Measurements from ENCODE around the gene FUT6. TPM values are rescaled to one million over a fixed set of nuclear protein-coding genes. Genes with fewer than 3 reads are reported as not detected.

FUT6 gene
- total RNA-seq, 4 donors from 2014 or later = 90.8 to 329 (median 210) TPM

DNA sequence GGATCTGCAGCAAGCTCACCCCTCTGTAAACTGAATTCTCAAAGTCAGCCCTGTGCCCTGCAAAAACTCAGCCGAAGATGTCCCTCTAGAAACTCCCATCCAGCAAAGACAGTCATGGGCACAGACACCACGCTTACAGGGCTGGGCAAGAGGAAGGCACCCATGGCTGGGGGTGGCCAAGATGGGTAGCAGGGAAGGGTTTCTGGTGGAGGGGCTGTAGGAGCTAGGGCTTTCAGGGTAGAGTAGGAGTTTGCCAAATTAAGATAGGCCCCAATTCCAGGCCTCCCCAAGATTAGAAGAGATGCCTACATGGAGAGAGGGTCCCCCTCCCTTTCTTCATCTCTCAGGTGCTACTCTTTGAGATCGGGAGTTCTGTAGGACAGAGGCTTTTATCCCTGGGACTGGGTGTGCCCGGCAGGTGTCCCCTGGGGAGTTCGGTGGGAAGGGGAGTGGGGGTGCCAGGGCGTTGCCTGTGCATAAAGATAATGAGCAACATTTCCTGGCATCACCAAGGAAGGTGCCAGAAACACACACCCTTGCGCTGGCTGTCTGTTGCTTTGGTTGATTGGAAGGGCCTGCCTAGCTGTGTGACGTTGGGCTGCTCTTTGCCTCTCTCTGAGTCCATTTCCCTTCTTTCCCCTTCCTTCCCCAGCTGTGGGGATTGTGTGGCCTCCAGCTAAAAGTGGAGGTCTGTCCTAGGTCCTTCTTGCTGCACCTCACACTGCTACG is 25.2 kb downstream of the FUT6 start:
- H3K36me3 ChIP-seq = no peaks in the 10 kb centered on the region
- no peak for TF ChIP-seq POLR2A (IDR thresholded peaks at IDR 0.05)
- TF ChIP-seq, protein P1, sequence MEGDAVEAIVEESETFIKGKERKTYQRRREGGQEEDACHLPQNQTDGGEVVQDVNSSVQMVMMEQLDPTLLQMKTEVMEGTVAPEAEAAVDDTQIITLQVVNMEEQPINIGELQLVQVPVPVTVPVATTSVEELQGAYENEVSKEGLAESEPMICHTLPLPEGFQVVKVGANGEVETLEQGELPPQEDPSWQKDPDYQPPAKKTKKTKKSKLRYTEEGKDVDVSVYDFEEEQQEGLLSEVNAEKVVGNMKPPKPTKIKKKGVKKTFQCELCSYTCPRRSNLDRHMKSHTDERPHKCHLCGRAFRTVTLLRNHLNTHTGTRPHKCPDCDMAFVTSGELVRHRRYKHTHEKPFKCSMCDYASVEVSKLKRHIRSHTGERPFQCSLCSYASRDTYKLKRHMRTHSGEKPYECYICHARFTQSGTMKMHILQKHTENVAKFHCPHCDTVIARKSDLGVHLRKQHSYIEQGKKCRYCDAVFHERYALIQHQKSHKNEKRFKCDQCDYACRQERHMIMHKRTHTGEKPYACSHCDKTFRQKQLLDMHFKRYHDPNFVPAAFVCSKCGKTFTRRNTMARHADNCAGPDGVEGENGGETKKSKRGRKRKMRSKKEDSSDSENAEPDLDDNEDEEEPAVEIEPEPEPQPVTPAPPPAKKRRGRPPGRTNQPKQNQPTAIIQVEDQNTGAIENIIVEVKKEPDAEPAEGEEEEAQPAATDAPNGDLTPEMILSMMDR (IDR thresholded peaks at IDR 0.05) = no peak
- H3K4me3 ChIP-seq = no peak overlapping the region
- no peak for DNase-seq
- peaks cover 0 to 7% (median 0%) of the 10 kb centered on the region in 4 donors for H3K4me1 ChIP-seq
- H3K27me3 ChIP-seq = no peaks in the 10 kb centered on the region
- H3K27ac ChIP-seq = no peak overlapping the region
- no peaks in the 10 kb centered on the region for H3K9me3 ChIP-seq

DNA sequence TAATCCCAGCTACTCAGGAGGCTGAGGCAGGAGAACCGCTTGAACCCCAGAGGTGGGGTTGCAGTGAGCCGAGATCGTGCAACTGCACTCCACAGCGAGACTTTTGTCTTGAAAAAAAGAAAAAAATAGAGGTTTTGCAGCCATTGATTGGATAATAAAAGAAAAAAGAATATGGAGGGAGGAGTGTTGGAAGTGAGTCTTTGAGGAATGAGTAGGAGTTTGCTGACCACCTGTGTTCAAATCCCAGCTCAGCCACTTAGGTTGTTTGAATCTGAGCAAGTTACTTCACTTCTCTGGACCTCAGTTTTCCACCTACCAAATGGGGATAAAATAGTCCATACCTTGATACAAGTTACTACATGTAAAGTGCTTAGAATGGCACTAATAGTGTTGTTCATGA is 28.4 kb downstream of the FUT6 start:
- Histone ChIP-seq H3K4me1 (peaks cover 0 to 8% (median 0%) of the 10 kb centered on the region in 4 donors), H3K4me3 (no peak overlapping the region), H3K27me3 (no peaks in the 10 kb centered on the region), H3K27ac (no peak overlapping the region), H3K36me3 (no peaks in the 10 kb centered on the region), H3K9me3 (no peaks in the 10 kb centered on the region)
- no peak for TF ChIP-seq POLR2A (IDR thresholded peaks at IDR 0.05)
- TF ChIP-seq, protein P1 (IDR thresholded peaks at IDR 0.05) = no peak
- DNase-seq = no peak

DNA sequence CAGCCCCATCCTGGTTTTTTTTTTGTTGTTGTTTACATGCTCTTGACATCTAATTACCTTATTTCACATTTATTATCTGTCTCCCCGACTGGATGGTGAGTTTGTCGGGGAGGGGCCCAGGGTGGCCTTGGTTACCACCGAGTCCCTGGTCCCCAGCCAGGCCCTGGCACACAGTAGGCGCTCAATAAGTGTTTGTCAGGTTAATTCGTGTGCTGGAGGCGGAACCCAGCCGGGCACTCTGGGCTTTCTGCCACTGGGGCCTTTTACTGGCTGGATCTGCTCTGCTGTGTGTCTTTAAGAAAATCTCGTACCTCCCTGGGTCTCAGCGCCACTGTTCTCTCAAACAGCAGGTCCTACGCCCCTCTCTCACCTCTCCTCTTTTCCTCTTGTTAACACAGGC is 30.0 kb downstream of the FUT6 start:
- Histone ChIP-seq H3K4me3 (no peak overlapping the region), H3K9me3 (no peaks in the 10 kb centered on the region), H3K36me3 (no peaks in the 10 kb centered on the region), H3K4me1 (peaks cover 0 to 14% (median 2%) of the 10 kb centered on the region in 4 donors), H3K27me3 (no peaks in the 10 kb centered on the region), H3K27ac (no peak overlapping the region)
- no peak for DNase-seq
- no peak for TF ChIP-seq POLR2A (IDR thresholded peaks at IDR 0.05)
- TF ChIP-seq, protein P1 (IDR thresholded peaks at IDR 0.05) = no peak

DNA sequence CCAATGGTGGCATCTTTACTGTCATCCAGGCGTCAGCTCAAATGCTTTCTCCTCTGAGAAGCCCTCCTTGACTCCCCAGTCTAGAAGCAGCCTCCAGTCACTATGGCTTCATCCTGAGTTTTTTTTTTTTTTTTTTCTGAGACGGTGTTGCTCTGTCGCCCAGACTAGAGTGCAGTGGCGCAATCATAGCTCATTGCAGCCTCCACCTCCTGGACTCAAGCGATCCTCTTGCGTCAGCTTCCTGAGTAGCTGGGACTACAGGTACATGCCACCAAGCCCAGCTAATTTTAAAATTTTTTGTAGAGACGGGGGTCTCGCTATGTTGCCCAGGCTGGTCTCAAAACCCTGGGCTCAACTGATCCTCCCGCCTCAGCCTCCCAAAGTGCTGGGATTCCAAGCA is 30.4 kb downstream of the FUT6 start:
- no peaks in the 10 kb centered on the region for H3K9me3 ChIP-seq
- peaks cover 0 to 16% (median 4%) of the 10 kb centered on the region in 4 donors for H3K4me1 ChIP-seq
- H3K4me3 ChIP-seq = no peak overlapping the region
- no peaks in the 10 kb centered on the region for H3K36me3 ChIP-seq
- DNase-seq = no peak
- no peak overlapping the region for H3K27ac ChIP-seq
- TF ChIP-seq POLR2A (IDR thresholded peaks at IDR 0.05) = no peak
- TF ChIP-seq, protein P1 (IDR thresholded peaks at IDR 0.05) = no peak
- H3K27me3 ChIP-seq = no peaks in the 10 kb centered on the region

DNA sequence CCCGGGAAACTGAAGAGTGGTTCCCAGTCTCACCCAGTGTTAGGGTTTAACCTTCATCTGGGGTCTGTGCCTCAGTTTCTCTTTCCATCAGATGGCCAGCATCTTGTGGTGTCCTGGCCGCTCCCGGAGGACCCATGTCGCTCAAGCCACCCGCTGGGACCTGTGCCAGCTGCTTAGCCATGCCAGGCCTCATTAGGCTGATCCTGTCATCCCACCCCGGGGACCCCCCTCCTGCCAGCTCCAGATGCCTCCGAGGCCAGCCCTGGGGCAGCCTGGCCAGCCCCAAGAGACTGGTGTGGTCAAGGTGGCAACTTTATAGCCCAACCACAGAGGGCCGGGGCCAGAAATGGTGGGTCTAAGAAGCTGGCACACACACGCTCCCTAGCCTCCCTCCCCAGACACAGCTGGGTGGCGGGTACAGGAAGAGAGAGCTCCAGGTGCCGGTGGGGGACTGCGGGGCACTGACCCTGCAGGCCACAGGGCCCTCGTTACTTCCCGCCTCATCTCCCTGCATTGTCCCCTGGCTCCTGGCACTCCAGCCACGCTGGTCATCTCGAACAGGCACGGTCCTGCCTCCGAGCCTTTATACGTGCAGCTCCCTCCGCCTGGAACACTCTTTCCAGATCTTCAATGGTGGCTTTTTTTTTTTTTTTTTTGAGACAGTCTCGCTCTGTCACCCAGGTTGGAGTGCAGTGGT is 31.2 kb downstream of the FUT6 start:
- no peak for TF ChIP-seq POLR2A (IDR thresholded peaks at IDR 0.05)
- TF ChIP-seq, protein P1 (IDR thresholded peaks at IDR 0.05) = no peak
- H3K27ac ChIP-seq = no peak overlapping the region

More for the DNA sequence above, 31.2 kb downstream of the FUT6 start:
- Histone ChIP-seq H3K36me3 (no peaks in the 10 kb centered on the region), H3K4me3 (no peak overlapping the region), H3K4me1 (peaks cover 4 to 23% (median 11%) of the 10 kb centered on the region in 4 donors), H3K27me3 (no peaks in the 10 kb centered on the region), H3K9me3 (peaks cover 0 to 3% (median 0%) of the 10 kb centered on the region in 4 donors)
- no peak for DNase-seq
